Measurements from ENCODE around the gene ALLC. TPM values are rescaled to one million over a fixed set of nuclear protein-coding genes. Genes with fewer than 3 reads are reported as not detected.
"Not testable (repeated sequence)": the region's sequence is repeated elsewhere in the genome, so short reads cannot be mapped to it uniquely, and the experiment has no call there.

Gene ALLC
- polyA plus RNA-seq, 1 of the 3 experiments (the other 2 are of a cell fraction): not detected

GRCh38 chr2:3608373-3609278 is 49.4 kb upstream of the ALLC start:
- H3K79me2 ChIP-seq (ENCODE audit: insufficient read depth): no peaks in the 10 kb centered on the region
- H3K9ac ChIP-seq: no peak overlapping the region
- H3K27ac ChIP-seq (ENCODE audit: low read depth in 2 of 2, low read length in 1 of 2): peak overlapping the region in 1 of 2 experiments; percentile 97; a peak in 2 of 4 replicates
- TF ChIP-seq CHD2 (IDR thresholded peaks at IDR 0.05; ENCODE audit: low read length, partially characterized antibody): peak; percentile 44
- no peak for TF ChIP-seq ELF1 (IDR thresholded peaks at IDR 0.05)
- peak in 1 of 2 experiments; percentile 52; a peak in 1 of 4 replicates for TF ChIP-seq EP300 (IDR thresholded peaks at IDR 0.05; ENCODE audit: borderline replicate concordance in 1 of 2, low read depth in 1 of 2, low read length in 1 of 2)
- 0 out of 2 replicates have a peak, but pooled peaks have one; percentile 6 for TF ChIP-seq RAD21 (IDR thresholded peaks at IDR 0.05; ENCODE audit: low read length)
- TF ChIP-seq GATA2 (CRISPR knock-in tag; IDR thresholded peaks at IDR 0.05): peak; percentile 61
- H2AFZ ChIP-seq (ENCODE audit: low read depth): no peak overlapping the region
- DNase-seq: no peak
- no peaks in the 10 kb centered on the region for H3K9me3 ChIP-seq
- H3F3A ChIP-seq (replicated peaks; ENCODE audit: insufficient read depth): no peaks in the 10 kb centered on the region
- H3K4me3 ChIP-seq (ENCODE audit: low read depth in 2 of 2, low read length in 1 of 2): no peak overlapping the region
- 82% methylated on average over 19 of the region's 19 CpGs for WGBS (ENCODE audit: low lambda C conversion rate)
- ChIA-PET POLR2A (interaction anchor here (0.6 to 1.5 kb wide), 6 partner anchors 14 to 50 kb away, joined by 3 to 5 read pairs (median 3); partner anchors contain the start of genes COLEC11 and RNASEH1), CTCF (interaction anchor here (0.9 to 2.0 kb wide), 5 partner anchors 29 to 147 kb away, joined by 3 to 6 read pairs (median 3); no protein-coding TSS in a partner anchor)
- no peaks in the 10 kb centered on the region for H3K9me2 ChIP-seq
- peaks cover 5 to 66% of the 10 kb centered on the region in 2 experiments; a peak in 3 of 4 replicates for H3K4me1 ChIP-seq (ENCODE audit: control insufficient read depth in 1 of 2, insufficient read depth in 2 of 2, low read depth in 1 of 2, low read length in 1 of 2)
- H3K27me3 ChIP-seq (ENCODE audit: insufficient read depth): no peaks in the 10 kb centered on the region
- H3K36me3 ChIP-seq (replicated peaks in 1 of 2; ENCODE audit: control insufficient read depth in 1 of 2, insufficient read depth in 2 of 2, low read length in 1 of 2): no peaks in the 10 kb centered on the region
- no peaks in the 10 kb centered on the region for H4K20me1 ChIP-seq (ENCODE audit: insufficient read depth)
- no peak overlapping the region for H3K4me2 ChIP-seq

GRCh38 chr2:3609279-3609673 is 48.7 kb upstream of the ALLC start:
- not testable (repeated sequence) for H3K27me3 ChIP-seq (ENCODE audit: insufficient read depth); H3K9me2 ChIP-seq; DNase-seq; H3K9ac ChIP-seq; H2AFZ ChIP-seq (ENCODE audit: low read depth); H3F3A ChIP-seq (replicated peaks; ENCODE audit: insufficient read depth); H3K4me3 ChIP-seq (ENCODE audit: low read depth in 2 of 2, low read length in 1 of 2); H3K9me3 ChIP-seq; H3K36me3 ChIP-seq (replicated peaks in 1 of 2; ENCODE audit: control insufficient read depth in 1 of 2, insufficient read depth in 2 of 2, low read length in 1 of 2); H3K4me2 ChIP-seq; H4K20me1 ChIP-seq (ENCODE audit: insufficient read depth); H3K79me2 ChIP-seq (ENCODE audit: insufficient read depth)
- peaks cover 5 to 59% of the 10 kb centered on the region in 2 experiments; a peak in 3 of 4 replicates for H3K4me1 ChIP-seq (ENCODE audit: control insufficient read depth in 1 of 2, insufficient read depth in 2 of 2, low read depth in 1 of 2, low read length in 1 of 2)
- 83% methylated on average over 4 of the region's 4 CpGs for whole genome bisulfite sequencing (ENCODE audit: low lambda C conversion rate)
- CTCF ChIA-PET: interaction anchor here (1.3 to 2.0 kb wide), 3 partner anchors 41 to 43 kb away, joined by 3 to 9 read pairs (median 6); no protein-coding TSS in a partner anchor
- H3K27ac ChIP-seq (ENCODE audit: low read depth in 2 of 2, low read length in 1 of 2): peak overlapping the region in 1 of 2 experiments; percentile 97; a peak in 2 of 4 replicates
- POLR2A ChIA-PET: interaction anchor here (0.6 to 1.5 kb wide), 7 partner anchors 12 to 51 kb away, joined by 3 to 5 read pairs (median 3); partner anchors contain the start of gene RNASEH1

- Histone ChIP-seq H3K9ac (no peak overlapping the region), H3K9me2 (no peaks in the 10 kb centered on the region), H3K27ac (ENCODE audit: low read depth in 2 of 2, low read length in 1 of 2) (peak overlapping the region in 1 of 2 experiments; percentile 76; a peak in 1 of 4 replicates), H3K4me3 (ENCODE audit: low read depth in 2 of 2, low read length in 1 of 2) (no peak overlapping the region), H3K9me3 (peaks cover 6% of the 10 kb centered on the region; the same call in 1 of the 2 replicates), H4K20me1 (ENCODE audit: insufficient read depth) (no peaks in the 10 kb centered on the region), H2AFZ (ENCODE audit: low read depth) (no peak overlapping the region), H3F3A (replicated peaks; ENCODE audit: insufficient read depth) (peaks cover 5% of the 10 kb centered on the region), H3K4me2 (no peak overlapping the region), H3K79me2 (ENCODE audit: insufficient read depth) (no peaks in the 10 kb centered on the region), H3K36me3 (replicated peaks in 1 of 2; ENCODE audit: control insufficient read depth in 1 of 2, insufficient read depth in 2 of 2, low read length in 1 of 2) (peaks cover 0 to 3% of the 10 kb centered on the region in 2 experiments), H3K4me1 (ENCODE audit: control insufficient read depth in 1 of 2, insufficient read depth in 2 of 2, low read depth in 1 of 2, low read length in 1 of 2) (peaks cover 5 to 51% of the 10 kb centered on the region in 2 experiments; a peak in 3 of 4 replicates), H3K27me3 (ENCODE audit: insufficient read depth) (no peaks in the 10 kb centered on the region)
- DNase-seq: no peak
- POLR2A ChIA-PET: interaction anchor here (1.0 to 1.5 kb wide), 2 partner anchors 16 to 40 kb away, joined by 3 to 5 read pairs; no protein-coding TSS in a partner anchor
- WGBS (ENCODE audit: low lambda C conversion rate): 81% methylated on average over 9 of the region's 9 CpGs
- CTCF ChIA-PET: interaction anchor here (1.1 to 1.4 kb wide), 2 partner anchors 34 to 40 kb away, joined by 4 to 9 read pairs; no protein-coding TSS in a partner anchor
- TF ChIP-seq SIN3A (IDR thresholded peaks at IDR 0.05; ENCODE audit: borderline replicate concordance, low read depth, low read length) (no peak), PBX3 (IDR thresholded peaks at IDR 0.05) (no peak), USF2 (IDR thresholded peaks at IDR 0.05; ENCODE audit: borderline replicate concordance, low read depth, low read length) (no peak), USF1 (IDR thresholded peaks at IDR 0.05; ENCODE audit: borderline replicate concordance, low read depth) (no peak), ZBTB33 (IDR thresholded peaks at IDR 0.05; ENCODE audit: borderline replicate concordance, low read depth) (no peak)
These were observed 47.6 kb upstream of the ALLC start for GRCh38 chr2:3610415-3610814.
